ENCODE results near the gene CEP164.

CEP164 gene

GRCh38 chr11:117327567-117328374, at the start of gene CEP164:
Gene CEP164 (plus strand): TSS chr11:117327854. CDS start chr11:117338587, 10,733 bp downstream.
- peak; percentile 94 for DNase-seq

DNA sequence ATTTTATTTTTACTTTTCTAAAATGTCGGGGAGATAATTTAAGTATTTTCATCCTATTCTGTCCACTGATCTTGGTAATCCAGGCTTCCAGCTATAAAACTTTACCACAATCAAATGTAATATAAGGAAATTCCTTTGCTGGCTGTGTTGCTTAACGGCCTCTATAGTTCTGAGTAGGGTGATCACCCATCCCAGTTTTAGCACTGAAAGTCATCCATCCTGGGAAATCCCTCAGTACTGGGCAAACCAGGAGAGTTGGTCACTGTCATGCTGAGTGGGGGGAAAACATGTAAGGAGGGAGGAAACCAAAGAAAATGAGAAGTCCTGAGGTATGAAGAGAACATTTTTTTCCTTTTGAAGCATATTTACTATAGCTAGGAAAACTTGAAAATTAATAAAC, 49.3 kb upstream of the CEP164 start:
- no peak for DNase-seq

DNA sequence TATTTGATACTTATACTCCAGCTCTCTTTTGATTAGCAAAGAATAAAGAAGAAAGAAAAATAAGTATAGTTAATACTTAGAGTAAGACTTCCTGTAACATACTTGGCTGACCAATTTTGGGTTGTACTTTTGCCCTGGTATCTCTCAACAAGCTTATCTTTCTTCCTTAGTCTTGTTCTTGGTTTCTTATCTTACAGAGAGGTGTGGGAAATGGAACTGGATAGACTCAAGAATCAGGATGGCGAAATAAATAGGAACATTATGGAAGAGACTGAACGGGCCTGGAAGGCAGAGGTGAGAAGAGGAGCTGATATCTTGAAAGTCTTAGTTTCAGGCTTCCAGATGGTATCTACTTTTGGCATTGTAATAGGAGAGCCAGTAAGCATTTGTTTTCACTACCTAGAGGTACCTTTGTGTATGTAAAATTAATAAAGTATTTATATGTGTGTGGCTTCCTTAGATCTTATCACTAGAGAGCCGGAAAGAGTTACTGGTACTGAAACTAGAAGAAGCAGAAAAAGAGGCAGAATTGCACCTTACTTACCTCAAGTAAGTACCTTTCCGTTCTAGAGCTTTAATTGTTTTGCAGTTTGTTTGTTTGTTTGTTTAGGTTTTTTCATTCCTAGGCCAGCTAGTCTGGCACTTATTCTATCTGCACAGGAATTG, 47.8 kb upstream of the CEP164 start:
- DNase-seq: no peak

- DNase-seq: no peak
Observed at GRCh38 chr11:117281159-117281558, 46.5 kb upstream of the CEP164 start.

DNA sequence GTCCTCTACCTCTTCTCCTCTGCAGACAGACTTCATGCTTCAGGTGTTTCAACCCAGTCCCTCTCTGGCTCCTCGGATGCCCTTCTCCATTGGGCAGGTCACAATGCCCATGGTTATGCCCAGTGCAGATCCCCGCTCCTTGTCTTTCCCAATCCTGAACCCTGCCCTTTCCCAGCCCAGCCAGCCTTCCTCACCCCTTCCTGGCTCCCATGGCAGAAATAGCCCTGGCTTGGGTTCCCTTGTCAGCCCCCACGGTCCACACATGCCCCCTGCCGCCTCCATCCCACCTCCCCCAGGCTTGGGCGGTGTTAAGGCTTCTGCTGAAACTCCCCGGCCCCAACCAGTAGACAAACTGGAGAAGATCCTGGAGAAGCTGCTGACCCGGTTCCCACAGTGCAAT, 45.8 kb upstream of the CEP164 start:
- no peak for DNase-seq

GRCh38 chr11:117282956-117283355, 44.7 kb upstream of the CEP164 start:
- DNase-seq: no peak

- no peak for DNase-seq
Observed at GRCh38 chr11:117284053-117284452, 43.6 kb upstream of the CEP164 start.

DNA sequence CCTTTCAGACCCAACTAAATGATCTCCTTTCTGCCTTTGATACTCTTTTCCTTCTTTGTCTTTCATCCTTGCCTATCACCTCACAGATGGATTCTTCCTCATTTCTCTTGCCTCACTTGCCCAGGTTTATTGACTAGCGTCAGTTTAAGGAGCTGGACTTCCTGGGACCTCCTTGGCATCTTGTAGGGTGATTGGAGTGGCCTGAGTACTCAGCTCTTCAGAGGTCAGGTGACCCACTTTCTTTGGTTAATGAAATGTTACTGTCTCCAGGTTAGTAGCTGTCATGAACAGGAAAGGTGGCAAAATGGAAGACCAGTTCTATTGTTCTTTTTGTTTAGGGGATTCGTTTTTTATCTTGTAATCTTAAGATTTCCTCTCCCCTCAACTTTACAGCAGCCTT, 41.1 kb upstream of the CEP164 start:
- DNase-seq: no peak

DNA sequence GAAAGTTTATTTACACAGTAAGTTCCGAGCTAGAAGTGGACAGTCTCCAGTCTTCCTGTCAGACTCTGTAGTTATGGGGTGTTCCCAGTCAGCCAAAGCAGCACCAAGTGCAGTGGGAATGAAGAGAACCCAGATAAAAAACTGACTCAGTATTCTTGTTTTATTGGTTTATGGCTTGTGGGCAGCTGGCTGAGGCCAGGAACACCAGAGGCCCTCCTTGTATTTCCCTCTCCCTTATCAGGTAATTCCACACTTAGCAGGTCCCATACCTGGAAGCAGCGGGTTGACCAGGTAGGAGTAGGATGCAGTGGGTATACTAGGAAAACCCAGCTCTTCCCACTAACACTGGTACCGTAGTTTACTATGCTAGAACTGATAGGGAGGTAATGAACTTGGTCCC, 40.0 kb upstream of the CEP164 start:
- DNase-seq: no peak

DNA sequence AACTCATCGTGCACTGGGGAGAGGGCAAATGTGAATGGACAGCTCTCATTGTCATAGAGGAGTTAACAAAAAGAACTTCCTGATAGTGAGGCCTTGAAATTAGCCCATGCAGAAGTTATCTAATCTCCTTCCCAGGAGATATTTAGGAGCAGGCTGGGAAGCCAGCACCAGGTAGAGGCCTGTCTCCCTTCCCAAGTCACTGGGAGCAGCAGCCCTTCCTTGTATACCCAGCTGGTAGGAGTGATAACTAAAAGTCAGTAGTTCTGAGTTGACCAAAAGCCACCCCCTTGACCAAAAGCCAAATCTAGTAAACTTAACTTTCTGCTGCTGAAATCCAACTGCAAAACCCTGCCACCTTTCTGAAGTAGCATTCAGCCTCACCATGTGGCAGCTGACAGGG, 37.9 kb upstream of the CEP164 start:
- DNase-seq: no peak

DNA sequence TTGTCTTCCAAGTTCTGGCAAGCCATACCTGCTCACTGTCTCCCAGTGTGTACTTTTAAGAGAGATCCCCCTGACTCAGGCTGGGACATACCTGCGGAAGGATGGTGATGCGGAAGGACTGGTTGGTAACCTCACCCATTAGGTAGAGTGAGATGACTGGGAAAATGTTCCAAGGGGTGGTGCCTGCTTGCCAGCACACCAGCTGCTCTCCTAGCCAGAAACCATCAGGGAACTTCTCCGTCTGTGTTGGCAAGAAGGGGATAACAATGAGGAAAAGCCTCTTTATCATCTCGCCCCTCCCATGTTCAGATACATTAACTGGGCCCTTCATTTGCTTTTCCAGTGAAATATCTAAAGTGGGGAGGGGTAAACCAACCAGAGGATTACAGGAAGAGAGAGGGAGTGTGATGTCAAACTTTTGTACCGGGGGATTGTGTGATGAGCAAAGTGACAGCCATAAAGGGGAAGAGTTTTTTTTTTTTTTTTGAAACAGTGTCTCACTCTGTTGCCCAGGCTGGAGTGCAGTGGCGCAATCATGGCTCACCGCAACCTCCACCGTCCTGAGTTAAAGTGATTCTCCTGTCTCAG, 36.8 kb upstream of the CEP164 start, which contains the start of gene BACE1-AS:
Gene BACE1-AS, plus strand, starts transcription at position 538 of the 588 bp plus-strand sequence.
- DNase-seq: no peak

DNA sequence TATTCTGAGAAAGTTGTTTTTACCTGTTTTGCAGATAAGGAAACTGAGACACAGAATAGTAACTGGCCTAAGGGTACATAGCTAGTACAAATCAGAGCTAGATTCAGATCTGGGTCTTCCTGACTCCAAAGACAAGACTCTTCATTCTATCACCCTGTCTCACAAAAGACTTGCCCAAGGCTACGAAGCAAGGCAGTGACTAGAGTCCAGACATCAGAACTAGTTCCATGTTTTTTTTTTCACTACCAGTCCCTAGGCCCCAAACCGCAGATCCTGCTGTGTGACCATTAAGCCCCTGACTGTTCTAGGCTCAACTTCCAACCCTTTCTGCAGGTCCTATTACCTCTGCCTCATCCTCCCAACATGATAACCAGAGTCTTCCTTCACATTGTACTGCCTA, 35.0 kb upstream of the CEP164 start:
- DNase-seq: no peak

DNA sequence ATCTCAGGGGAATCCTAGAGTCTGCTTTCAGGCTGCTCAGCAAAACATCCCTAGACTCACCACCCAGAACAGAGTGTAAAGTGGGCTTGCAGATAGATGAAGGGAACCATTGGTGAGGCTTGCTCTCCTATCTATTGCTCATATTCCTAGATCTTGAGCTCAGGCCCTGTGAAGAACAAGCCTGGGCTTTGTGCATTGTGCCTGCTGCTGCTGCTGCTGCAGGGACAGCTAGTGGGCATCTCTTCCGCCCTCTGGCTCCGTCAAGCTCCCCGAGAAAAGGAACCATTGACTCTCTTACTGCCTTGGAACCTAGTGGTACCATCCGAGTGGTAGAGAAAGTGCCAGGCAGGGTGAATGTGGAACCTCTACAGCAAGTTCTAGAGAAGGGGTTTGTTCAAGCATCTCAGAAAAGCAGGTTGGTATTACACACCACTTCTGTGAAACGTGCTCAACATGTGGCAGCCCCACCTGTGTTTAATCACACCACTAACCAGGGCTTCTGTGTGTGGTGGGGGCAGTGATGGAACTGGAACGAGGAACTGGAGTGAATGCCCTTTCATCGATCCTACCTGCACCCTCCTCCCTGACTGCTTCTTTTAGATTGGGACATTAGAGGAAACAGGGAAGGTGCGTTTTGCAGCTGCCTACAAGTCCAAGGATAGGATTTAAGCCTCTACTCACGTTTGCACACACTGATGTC, 32.1 kb upstream of the CEP164 start:
- no peak for DNase-seq

GRCh38 chr11:117296881-117297280, 30.8 kb upstream of the CEP164 start:
- no peak for DNase-seq

GRCh38 chr11:117298195-117298594, 29.5 kb upstream of the CEP164 start:
- DNase-seq: no peak

GRCh38 chr11:117299351-117300282, 28.0 kb upstream of the CEP164 start:
- DNase-seq: no peak

DNA sequence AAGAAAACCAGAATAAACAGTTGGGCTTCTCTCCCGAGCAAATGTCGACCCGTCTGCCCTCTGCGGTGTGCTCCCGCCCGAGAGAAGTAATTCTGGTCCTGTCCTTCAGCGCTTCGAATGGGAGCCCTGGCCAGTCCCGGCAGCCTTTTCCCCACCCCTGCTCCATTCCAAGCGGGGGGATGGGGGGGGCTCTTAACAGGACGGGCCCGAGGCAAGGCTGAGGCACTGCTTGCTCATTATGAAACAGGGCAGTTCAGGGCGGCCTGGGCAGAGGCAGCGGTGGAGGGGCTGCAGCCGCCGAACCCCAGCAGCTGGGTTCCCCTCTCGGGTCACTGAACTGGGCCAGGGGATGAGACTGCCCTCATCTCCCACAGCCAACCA, 27.4 kb upstream of the CEP164 start:
- DNase-seq: no peak

DNA sequence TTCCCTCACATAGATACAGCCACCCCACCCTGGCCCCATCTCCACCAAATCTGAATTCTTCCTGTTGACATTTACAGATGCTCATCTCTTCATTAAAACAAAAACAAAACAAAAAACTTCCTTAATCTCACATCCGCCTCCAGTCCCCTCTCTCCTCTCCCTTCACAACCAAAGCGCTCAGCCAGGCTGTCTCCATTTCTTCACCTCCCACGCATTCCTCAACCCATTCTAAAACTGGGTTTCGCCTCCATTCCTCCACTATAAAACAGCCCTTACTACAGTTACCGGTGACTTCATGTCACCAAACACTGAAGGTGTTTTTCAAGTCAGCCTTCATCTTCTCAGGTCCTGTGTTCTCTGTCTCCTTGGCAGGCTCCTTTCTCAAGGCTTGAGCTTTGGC, 26.9 kb upstream of the CEP164 start:
- no peak for DNase-seq

DNA sequence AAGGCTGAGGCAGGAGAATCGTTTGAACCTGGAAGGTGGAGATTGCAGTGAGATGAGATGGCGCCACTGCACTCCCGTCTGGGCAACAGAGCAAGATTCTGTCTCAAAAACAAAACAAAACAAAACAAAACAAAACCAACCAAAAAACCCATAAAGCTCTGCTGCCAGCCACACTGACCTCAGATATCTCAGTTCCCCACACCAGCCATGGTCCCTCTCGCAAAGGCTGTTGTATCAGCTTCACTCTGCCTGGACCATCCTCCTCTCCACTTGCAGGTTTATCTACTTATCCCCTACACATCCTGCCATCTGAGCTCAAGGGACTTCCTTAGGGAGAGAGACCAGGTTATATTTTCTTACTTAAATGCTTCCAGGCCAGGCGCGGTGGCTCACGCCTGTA, 25.4 kb upstream of the CEP164 start:
- DNase-seq: no peak

DNA sequence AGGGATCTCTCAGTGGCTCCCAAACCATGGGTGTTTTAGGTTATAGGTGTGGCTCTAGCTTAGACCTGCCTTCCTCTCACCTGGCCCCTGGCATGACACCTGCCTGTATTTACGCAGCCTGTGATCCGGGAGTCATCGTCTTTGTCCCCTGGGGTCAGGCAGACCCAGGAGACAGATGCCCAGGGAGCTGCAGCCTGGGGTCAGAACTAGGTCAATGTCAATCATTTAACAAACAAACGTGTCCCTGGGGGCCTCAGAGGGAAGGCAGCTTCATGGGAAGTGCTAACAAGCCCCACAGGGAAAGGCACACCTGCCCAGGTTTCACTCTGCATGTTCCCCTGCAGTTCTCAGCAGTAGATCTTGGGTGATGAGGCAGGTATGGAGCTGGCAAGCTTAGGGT, 24.6 kb upstream of the CEP164 start:
- DNase-seq: peak; percentile 67

DNA sequence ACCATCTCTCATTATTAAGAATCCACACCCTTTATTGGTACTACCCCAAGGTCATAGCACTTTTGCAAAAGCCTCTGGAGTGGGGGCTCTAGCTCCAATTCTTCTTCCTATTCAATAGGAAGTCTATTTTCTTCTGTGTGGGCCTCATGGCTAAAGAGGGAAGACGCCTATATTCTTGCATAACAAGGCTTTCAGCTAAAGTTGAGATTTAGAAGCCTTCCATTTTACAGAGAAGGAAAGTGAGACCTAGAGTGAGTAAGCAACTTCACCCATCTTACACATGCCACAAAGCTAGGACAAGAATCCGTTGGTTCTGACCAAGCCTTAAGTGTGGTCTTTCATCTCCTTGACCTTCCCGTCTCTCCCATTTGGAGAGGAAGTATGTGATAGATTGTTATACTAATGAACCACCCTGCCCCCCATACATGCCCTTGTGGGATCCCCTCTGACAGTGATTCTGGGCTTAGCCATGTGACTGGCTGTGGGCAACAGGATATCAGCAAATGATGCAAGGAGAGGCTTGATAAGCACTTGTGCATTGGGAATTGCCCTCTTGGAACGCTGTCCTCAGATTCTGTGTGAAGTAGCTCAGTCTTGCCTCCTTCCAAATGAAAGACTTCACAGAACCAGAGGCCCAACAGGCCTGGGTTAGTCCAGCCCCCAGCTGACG, 23.9 kb upstream of the CEP164 start:
- no peak for DNase-seq

GRCh38 chr11:117305145-117305544, 22.5 kb upstream of the CEP164 start:
- no peak for DNase-seq
